Esophagus muscularis mucosa (tissue), 3 donors: Measurements from ENCODE around the gene SMIM29.

Experiments
- EP300 ChIP-seq: sonication (generic); formaldehyde crosslinking; IDR thresholded peaks from one replicate; pipeline ENCODE4 v1.6.1; 2017; ENCODE audit warnings: antibody characterized with exemption
- TF ChIP-seq, protein P1 (sequence below), 3 experiments: fragments of 200-600 bp in 2 of 3; fragments of 450-650 bp in 1 of 3; sonication (generic) in 2 of 3; IDR thresholded peaks; one replicate each; pipeline ENCODE4 v1.5.1; 2017 to 2019; ENCODE audit warnings: antibody characterized with exemption in 3 of 3, mild to moderate bottlenecking in 2 of 3, moderate library complexity in 1 of 3

DNA sequence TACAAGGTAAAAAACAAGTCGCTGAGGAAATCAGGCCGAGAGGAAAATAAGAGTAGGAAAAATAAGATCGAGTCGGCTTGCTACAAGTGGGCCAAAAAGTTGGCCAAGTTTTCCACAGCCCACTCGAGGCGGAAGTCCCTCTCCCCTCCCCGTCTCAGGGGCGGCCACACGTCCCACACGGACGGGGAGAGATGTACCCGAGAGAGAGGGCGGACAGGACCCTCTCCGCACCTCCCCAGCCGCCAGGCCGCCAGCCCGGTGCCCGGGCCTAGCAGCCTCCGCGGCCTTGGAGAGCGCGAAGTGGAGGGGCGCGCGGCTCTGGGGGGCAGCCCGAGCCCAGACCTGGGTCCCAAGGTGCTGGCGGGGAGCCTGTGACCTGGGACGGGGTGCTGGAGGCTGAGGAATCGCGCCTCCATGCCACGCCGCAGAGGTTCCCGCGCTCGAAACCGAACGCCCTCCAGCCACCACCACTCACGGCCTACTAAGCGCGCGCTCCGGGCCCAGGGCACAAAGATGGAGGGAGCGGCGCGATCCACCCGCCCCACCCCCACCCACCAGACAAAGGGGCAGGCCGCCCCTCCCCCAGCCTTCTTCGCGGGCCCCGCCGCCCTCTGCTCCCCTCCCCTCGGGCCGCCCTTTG lies 14.0 kb downstream of the SMIM29 start:
- TF ChIP-seq, protein P1, sequence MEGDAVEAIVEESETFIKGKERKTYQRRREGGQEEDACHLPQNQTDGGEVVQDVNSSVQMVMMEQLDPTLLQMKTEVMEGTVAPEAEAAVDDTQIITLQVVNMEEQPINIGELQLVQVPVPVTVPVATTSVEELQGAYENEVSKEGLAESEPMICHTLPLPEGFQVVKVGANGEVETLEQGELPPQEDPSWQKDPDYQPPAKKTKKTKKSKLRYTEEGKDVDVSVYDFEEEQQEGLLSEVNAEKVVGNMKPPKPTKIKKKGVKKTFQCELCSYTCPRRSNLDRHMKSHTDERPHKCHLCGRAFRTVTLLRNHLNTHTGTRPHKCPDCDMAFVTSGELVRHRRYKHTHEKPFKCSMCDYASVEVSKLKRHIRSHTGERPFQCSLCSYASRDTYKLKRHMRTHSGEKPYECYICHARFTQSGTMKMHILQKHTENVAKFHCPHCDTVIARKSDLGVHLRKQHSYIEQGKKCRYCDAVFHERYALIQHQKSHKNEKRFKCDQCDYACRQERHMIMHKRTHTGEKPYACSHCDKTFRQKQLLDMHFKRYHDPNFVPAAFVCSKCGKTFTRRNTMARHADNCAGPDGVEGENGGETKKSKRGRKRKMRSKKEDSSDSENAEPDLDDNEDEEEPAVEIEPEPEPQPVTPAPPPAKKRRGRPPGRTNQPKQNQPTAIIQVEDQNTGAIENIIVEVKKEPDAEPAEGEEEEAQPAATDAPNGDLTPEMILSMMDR (IDR thresholded peaks at IDR 0.05) = no peak
- TF ChIP-seq EP300 = no peak
